A549 (cell line): ENCODE results near the gene CXCR5. TPM values are rescaled to one million over a fixed set of nuclear protein-coding genes. Genes with fewer than 3 reads are reported as not detected.

Source experiments
- ATAC-seq, 2 experiments: fragments of 200-7000 bp in 1 of 2; fragments of >200 bp in 1 of 2; cut with Nextera tagmentation in 1 of 2; cut with Tn5 transposase in 1 of 2; 3 replicates each; pipeline versions ENCODE4 v1.8.0 to v1.9.1; 2018 to 2020; ENCODE audit warnings: mild to moderate bottlenecking in 1 of 2, moderate library complexity in 1 of 2
- CTCF ChIA-PET: fragments of 300-600 bp; sonication (Branson Sonifier 250); formaldehyde crosslinking; extraction: SDS; loops from one replicate; lab custom pipeline; 2021; ENCODE audit warnings: antibody characterized with exemption, inconsistent platforms; lab: Yijun Ruan, JAX
- POLR2A ChIA-PET: fragments of 350-600 bp; formaldehyde crosslinking; extraction: SDS; loops from one replicate; lab custom pipeline; 2021; ENCODE audit warnings: antibody characterized with exemption, inconsistent platforms; lab: Yijun Ruan, JAX
- DNase-seq, 2 experiments: peaks; one replicate each; pipeline versions ENCODE4 v3.0.0 to v3.0.0-alpha.2; 2011 to 2016; ENCODE audit warnings: low read depth in 1 of 2, low spot score in 1 of 2
- FAIRE-seq: peaks from 2 replicates; lab custom pipeline; 2011; peaks lifted over from hg19 to GRCh38; lab: Jason Lieb, UNC
- H3K27ac ChIP-seq, 2 experiments: fragments of >200 bp; sonication (Bioruptor Twin); formaldehyde crosslinking; 3 replicates each; pipeline ENCODE4 v1.5.1; 2016 to 2017
- H3K4me1 ChIP-seq: fragments of >200 bp; sonication (Bioruptor Twin); formaldehyde crosslinking; 3 replicates; pipeline ENCODE4 v1.6.1; 2016
- H3K4me2 ChIP-seq: fragments of >200 bp; sonication (Bioruptor Twin); formaldehyde crosslinking; 3 replicates; pipeline ENCODE4 v1.6.1; 2016
- H3K4me3 ChIP-seq: fragments of >200 bp; sonication (Bioruptor Twin); formaldehyde crosslinking; 3 replicates; pipeline ENCODE4 v1.5.1; 2016
- H3K9me3 ChIP-seq: fragments of >200 bp; sonication (Bioruptor Twin); formaldehyde crosslinking; 3 replicates; pipeline ENCODE4 v1.6.1; 2016
- CBX8 ChIP-seq: fragments of 200-600 bp; sonication (generic); IDR thresholded peaks from 2 replicates; pipeline ENCODE4 v1.6.1; 2016
- CEBPB ChIP-seq, 2 experiments: fragments of >200 bp in 1 of 2; sonication (Bioruptor Twin) in 1 of 2; formaldehyde crosslinking in 1 of 2; IDR thresholded peaks; 2 replicates each; pipeline ENCODE4 v1.6.1; 2012 to 2016
- EHF ChIP-seq: fragments of 250-450 bp; sonication (Bioruptor Pico); IDR thresholded peaks from 2 replicates; pipeline ENCODE4 v1.5.0; 2020; ENCODE audit warnings: mild to moderate bottlenecking
- EHMT2 ChIP-seq: fragments of 200-600 bp; sonication (generic); IDR thresholded peaks from 2 replicates; pipeline ENCODE4 v1.6.1; 2016; ENCODE audit warnings: antibody characterized with exemption, low read depth, mild to moderate bottlenecking, moderate library complexity
- EP300 ChIP-seq, 2 experiments: fragments of >200 bp; sonication (Bioruptor Twin); formaldehyde crosslinking; IDR thresholded peaks; 2 replicates in 1 of 2; 3 replicates in 1 of 2; pipeline ENCODE4 v1.6.1; 2016 to 2017
- ESRRA ChIP-seq: fragments of 150-350 bp; IDR thresholded peaks from 2 replicates; pipeline ENCODE4 v1.6.1; 2014; ENCODE audit warnings: mild to moderate bottlenecking, low read length, borderline replicate concordance
- FOXS1 ChIP-seq: fragments of 250-450 bp; sonication (Bioruptor Pico); IDR thresholded peaks from 2 replicates; pipeline ENCODE4 v1.5.0; 2020; ENCODE audit warnings: mild to moderate bottlenecking, moderate library complexity
- GATA3 ChIP-seq: IDR thresholded peaks from 2 replicates; pipeline ENCODE4 v1.6.1; 2012; ENCODE audit warnings: borderline replicate concordance
- HDAC2 ChIP-seq: fragments of 200-600 bp; sonication (generic); IDR thresholded peaks from 2 replicates; pipeline ENCODE4 v1.6.1; 2016
- HOXB13 ChIP-seq: fragments of 250-450 bp; sonication (Bioruptor Pico); IDR thresholded peaks from 2 replicates; pipeline ENCODE4 v1.5.0; 2020; ENCODE audit warnings: low read depth, mild to moderate bottlenecking, moderate library complexity
- JUN ChIP-seq, 2 experiments: fragments of >200 bp; sonication (Bioruptor Twin); formaldehyde crosslinking; IDR thresholded peaks; 2 replicates in 1 of 2; 3 replicates in 1 of 2; pipeline ENCODE4 v1.6.1; 2016 to 2017
- JUNB ChIP-seq: fragments of >200 bp; sonication (Bioruptor Twin); formaldehyde crosslinking; IDR thresholded peaks from 2 replicates; pipeline ENCODE4 v1.6.1; 2016
- MAFK ChIP-seq: fragments of 450-650 bp; IDR thresholded peaks from 2 replicates; pipeline ENCODE4 v1.6.1; 2014; ENCODE audit not compliant: partially characterized antibody
- MAZ ChIP-seq: fragments of 150-350 bp; IDR thresholded peaks from 2 replicates; pipeline ENCODE4 v1.6.1; 2014; ENCODE audit warnings: antibody characterized with exemption, low read depth, low read length, borderline replicate concordance
- MYC ChIP-seq: IDR thresholded peaks from 2 replicates; pipeline ENCODE4 v1.6.1; 2012; ENCODE audit warnings: mild to moderate bottlenecking, inconsistent platforms, low read length, improper control_type of control experiment, borderline replicate concordance
- NFE2L2 ChIP-seq: fragments of 150-350 bp; conservative IDR thresholded peaks from 2 replicates; pipeline ENCODE4 v1.6.1; 2014; ENCODE audit warnings: low read length
- POLR2A ChIP-seq: IDR thresholded peaks from 2 replicates; pipeline ENCODE4 v1.6.1; 2012; ENCODE audit warnings: mild to moderate bottlenecking, low read length
- RAD21 ChIP-seq, 2 experiments: fragments of >200 bp in 1 of 2; sonication (Bioruptor Twin) in 1 of 2; formaldehyde crosslinking in 1 of 2; IDR thresholded peaks in 1 of 2; conservative IDR thresholded peaks in 1 of 2; 2 replicates in 1 of 2; 3 replicates in 1 of 2; pipeline ENCODE4 v1.6.1; 2012 to 2018; ENCODE audit warnings: inconsistent platforms in 1 of 2
- RARB ChIP-seq: fragments of 250-450 bp; sonication (Bioruptor Pico); IDR thresholded peaks from 2 replicates; pipeline ENCODE4 v1.8.0; 2021; ENCODE audit warnings: mild to moderate bottlenecking, moderate library complexity
- RCOR1 ChIP-seq: fragments of 150-350 bp; IDR thresholded peaks from 2 replicates; pipeline ENCODE4 v1.6.1; 2014; ENCODE audit warnings: antibody characterized with exemption, low read length, low read depth
- RFX5 ChIP-seq: fragments of 450-650 bp; IDR thresholded peaks from 2 replicates; pipeline ENCODE4 v1.7.1; 2014; ENCODE audit warnings: antibody characterized with exemption, mild to moderate bottlenecking, moderate library complexity
- RNF2 ChIP-seq: fragments of 200-600 bp; sonication (generic); IDR thresholded peaks from 2 replicates; pipeline ENCODE4 v1.6.1; 2016; ENCODE audit warnings: low read depth, mild to moderate bottlenecking, antibody characterized with exemption, moderate library complexity, borderline replicate concordance
- SMC3 ChIP-seq: fragments of >200 bp; sonication (Bioruptor Twin); formaldehyde crosslinking; IDR thresholded peaks from 3 replicates; pipeline ENCODE4 v1.6.1; 2018; ENCODE audit warnings: inconsistent platforms
- SREBF2 ChIP-seq: fragments of 450-650 bp; IDR thresholded peaks from 2 replicates; pipeline ENCODE4 v1.6.1; 2014; ENCODE audit warnings: mild to moderate bottlenecking, moderate library complexity
- TFCP2L1 ChIP-seq: fragments of 250-450 bp; sonication (Bioruptor Pico); IDR thresholded peaks from 2 replicates; pipeline ENCODE4 v1.5.0; 2021; ENCODE audit warnings: mild to moderate bottlenecking
- TP53 ChIP-seq: fragments of 250-450 bp; sonication (Bioruptor Pico); IDR thresholded peaks from 2 replicates; pipeline ENCODE4 v1.5.0; 2021; ENCODE audit warnings: mild to moderate bottlenecking, moderate library complexity
- ZNF302 ChIP-seq: fragments of 250-450 bp; sonication (Bioruptor Pico); IDR thresholded peaks from 2 replicates; pipeline ENCODE4 v1.9.0; 2021; ENCODE audit warnings: inconsistent platforms, mild to moderate bottlenecking, moderate library complexity
- ZSCAN20 ChIP-seq: fragments of 250-450 bp; sonication (Bioruptor Pico); IDR thresholded peaks from 2 replicates; pipeline ENCODE4 v1.8.0; 2022; ENCODE audit warnings: mild to moderate bottlenecking, moderate library complexity
- WGBS: methylation state at CpG from one replicate; pipeline ENCODE4 v1.1.6; 2017; ENCODE audit errors: missing lambda C conversion rate; 5-methylcytosine and 5-hydroxymethylcytosine counted together
- polyA plus RNA-seq, 4 experiments: library from polyadenylated mRNA; depleted of rRNA in 3 of 4; stranded (reverse); fragments of >200 nt; fragmentation: RNase III in 1 of 4; extraction: RNeasy Plus Mini Kit Qiagen cat#74134 plus additional on column Dnase treatment in 1 of 4; gene quantifications; 2 replicates in 3 of 4; 3 replicates in 1 of 4; pipeline ENCODE4 v1.2.3, GENCODE V29; 2011 to 2017
- TF ChIP-seq, protein P1 (sequence below): fragments of >200 bp; sonication (Bioruptor Twin); formaldehyde crosslinking; IDR thresholded peaks from 3 replicates; pipeline ENCODE4 v1.5.1; 2016
- TF ChIP-seq, protein P2 (sequence below): fragments of >200 bp; sonication (Bioruptor Twin); formaldehyde crosslinking; IDR thresholded peaks from 3 replicates; pipeline ENCODE4 v1.6.1; 2016
- TF ChIP-seq, protein P3 (sequence below): fragments of 200-600 bp; sonication (generic); IDR thresholded peaks from 2 replicates; pipeline ENCODE4 v1.6.1; 2016; ENCODE audit warnings: antibody characterized with exemption, mild to moderate bottlenecking, moderate library complexity
- TF ChIP-seq, protein P4 (sequence below): IDR thresholded peaks from 2 replicates; pipeline ENCODE4 v1.6.1; 2012

Gene CXCR5
- polyA plus RNA-seq, 2 of the 4 experiments (the other 2 are of a cell fraction), result 0.04 TPM; not detected in 1

DNA sequence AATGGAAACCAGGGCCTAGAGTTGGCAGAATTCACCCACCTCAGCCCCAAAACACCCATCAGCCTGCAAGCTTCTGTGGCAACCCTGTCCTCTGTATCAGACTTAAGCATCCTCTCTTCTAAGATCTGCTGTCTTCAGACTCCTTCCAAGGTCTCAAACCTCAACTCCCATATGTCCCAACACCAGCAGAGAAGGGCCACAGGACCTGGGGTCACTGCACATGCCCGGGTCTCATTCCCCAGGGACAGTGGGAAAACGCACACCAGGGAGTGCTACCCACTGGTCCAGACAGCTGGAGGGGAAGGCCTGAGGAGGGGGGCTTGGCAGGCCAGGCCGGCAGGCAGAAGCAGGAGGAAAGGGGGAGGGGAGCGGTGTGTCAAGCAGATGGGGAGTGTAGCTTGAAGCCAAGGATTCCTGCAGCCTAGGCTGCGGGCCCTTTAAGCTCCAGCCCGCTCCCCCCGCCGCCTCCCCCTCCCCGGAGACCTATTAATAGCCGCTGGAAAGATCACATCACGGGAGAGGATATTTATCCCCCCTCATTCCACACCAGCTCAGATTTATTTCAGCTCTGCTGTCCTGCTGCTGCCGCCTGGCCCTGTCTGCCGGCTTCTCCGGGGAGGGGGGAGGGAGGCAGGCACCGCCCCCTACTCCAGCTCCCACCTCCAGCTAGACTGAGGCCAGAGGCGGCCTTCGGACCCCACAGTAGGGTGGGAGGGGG, 25.4 kb downstream of the CXCR5 start:
- ATAC-seq (peak; percentile 1 to 9; a peak in 3 of 6 replicates), FAIRE-seq (no peak), DNase-seq (peak in 1 of 2 experiments; percentile 84)
- TF ChIP-seq, protein P1, sequence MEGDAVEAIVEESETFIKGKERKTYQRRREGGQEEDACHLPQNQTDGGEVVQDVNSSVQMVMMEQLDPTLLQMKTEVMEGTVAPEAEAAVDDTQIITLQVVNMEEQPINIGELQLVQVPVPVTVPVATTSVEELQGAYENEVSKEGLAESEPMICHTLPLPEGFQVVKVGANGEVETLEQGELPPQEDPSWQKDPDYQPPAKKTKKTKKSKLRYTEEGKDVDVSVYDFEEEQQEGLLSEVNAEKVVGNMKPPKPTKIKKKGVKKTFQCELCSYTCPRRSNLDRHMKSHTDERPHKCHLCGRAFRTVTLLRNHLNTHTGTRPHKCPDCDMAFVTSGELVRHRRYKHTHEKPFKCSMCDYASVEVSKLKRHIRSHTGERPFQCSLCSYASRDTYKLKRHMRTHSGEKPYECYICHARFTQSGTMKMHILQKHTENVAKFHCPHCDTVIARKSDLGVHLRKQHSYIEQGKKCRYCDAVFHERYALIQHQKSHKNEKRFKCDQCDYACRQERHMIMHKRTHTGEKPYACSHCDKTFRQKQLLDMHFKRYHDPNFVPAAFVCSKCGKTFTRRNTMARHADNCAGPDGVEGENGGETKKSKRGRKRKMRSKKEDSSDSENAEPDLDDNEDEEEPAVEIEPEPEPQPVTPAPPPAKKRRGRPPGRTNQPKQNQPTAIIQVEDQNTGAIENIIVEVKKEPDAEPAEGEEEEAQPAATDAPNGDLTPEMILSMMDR, result no peak
- TF ChIP-seq, protein P2, sequence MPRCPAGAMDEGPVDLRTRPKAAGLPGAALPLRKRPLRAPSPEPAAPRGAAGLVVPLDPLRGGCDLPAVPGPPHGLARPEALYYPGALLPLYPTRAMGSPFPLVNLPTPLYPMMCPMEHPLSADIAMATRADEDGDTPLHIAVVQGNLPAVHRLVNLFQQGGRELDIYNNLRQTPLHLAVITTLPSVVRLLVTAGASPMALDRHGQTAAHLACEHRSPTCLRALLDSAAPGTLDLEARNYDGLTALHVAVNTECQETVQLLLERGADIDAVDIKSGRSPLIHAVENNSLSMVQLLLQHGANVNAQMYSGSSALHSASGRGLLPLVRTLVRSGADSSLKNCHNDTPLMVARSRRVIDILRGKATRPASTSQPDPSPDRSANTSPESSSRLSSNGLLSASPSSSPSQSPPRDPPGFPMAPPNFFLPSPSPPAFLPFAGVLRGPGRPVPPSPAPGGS, result 0 out of 3 replicates have a peak, but pooled peaks have one; percentile 47
- peak; percentile 59 to 79 for TF ChIP-seq JUN (IDR thresholded peaks at IDR 0.05)
- TF ChIP-seq HOXB13 (CRISPR knock-in tag), result peak; percentile 25; the same call in 1 of the 2 replicates
- no peak for TF ChIP-seq EHF (CRISPR knock-in tag)
- no peak for TF ChIP-seq ESRRA
- TF ChIP-seq, protein P3, sequence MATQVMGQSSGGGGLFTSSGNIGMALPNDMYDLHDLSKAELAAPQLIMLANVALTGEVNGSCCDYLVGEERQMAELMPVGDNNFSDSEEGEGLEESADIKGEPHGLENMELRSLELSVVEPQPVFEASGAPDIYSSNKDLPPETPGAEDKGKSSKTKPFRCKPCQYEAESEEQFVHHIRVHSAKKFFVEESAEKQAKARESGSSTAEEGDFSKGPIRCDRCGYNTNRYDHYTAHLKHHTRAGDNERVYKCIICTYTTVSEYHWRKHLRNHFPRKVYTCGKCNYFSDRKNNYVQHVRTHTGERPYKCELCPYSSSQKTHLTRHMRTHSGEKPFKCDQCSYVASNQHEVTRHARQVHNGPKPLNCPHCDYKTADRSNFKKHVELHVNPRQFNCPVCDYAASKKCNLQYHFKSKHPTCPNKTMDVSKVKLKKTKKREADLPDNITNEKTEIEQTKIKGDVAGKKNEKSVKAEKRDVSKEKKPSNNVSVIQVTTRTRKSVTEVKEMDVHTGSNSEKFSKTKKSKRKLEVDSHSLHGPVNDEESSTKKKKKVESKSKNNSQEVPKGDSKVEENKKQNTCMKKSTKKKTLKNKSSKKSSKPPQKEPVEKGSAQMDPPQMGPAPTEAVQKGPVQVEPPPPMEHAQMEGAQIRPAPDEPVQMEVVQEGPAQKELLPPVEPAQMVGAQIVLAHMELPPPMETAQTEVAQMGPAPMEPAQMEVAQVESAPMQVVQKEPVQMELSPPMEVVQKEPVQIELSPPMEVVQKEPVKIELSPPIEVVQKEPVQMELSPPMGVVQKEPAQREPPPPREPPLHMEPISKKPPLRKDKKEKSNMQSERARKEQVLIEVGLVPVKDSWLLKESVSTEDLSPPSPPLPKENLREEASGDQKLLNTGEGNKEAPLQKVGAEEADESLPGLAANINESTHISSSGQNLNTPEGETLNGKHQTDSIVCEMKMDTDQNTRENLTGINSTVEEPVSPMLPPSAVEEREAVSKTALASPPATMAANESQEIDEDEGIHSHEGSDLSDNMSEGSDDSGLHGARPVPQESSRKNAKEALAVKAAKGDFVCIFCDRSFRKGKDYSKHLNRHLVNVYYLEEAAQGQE, result no peak
- TF ChIP-seq JUNB, result no peak
- no peak for TF ChIP-seq TFCP2L1 (CRISPR knock-in tag)
- no peak for TF ChIP-seq GATA3
- no peak for TF ChIP-seq MAFK
- no peak for TF ChIP-seq ZSCAN20 (CRISPR knock-in tag)
- no peak for TF ChIP-seq HDAC2
- no peak for TF ChIP-seq RCOR1
- TF ChIP-seq EHMT2, result no peak
- no peak for TF ChIP-seq MYC
- no peak for TF ChIP-seq CBX8
- TF ChIP-seq NFE2L2, result no peak
- TF ChIP-seq RNF2, result no peak
- TF ChIP-seq SMC3, result peak; percentile 18; the same call in 1 of the 3 replicates
- peak in 1 of 2 experiments; percentile 31; a peak in 1 of 5 replicates for TF ChIP-seq EP300 (IDR thresholded peaks at IDR 0.05)
- TF ChIP-seq RARB (CRISPR knock-in tag), result no peak
- TF ChIP-seq TP53, result no peak
- TF ChIP-seq CEBPB (IDR thresholded peaks at IDR 0.05), result no peak
- TF ChIP-seq, protein P4, sequence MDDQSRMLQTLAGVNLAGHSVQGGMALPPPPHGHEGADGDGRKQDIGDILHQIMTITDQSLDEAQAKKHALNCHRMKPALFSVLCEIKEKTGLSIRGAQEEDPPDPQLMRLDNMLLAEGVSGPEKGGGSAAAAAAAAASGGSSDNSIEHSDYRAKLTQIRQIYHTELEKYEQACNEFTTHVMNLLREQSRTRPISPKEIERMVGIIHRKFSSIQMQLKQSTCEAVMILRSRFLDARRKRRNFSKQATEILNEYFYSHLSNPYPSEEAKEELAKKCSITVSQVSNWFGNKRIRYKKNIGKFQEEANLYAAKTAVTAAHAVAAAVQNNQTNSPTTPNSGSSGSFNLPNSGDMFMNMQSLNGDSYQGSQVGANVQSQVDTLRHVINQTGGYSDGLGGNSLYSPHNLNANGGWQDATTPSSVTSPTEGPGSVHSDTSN, result no peak
- 0 out of 5 replicates have a peak, but pooled peaks of 1 of the 2 experiments have one; percentile 18 for TF ChIP-seq RAD21 (conservative IDR thresholded peaks at IDR 0.05 in 1 of 2, IDR thresholded peaks at IDR 0.05 in 1 of 2)
- TF ChIP-seq MAZ, result no peak; the same call in 1 of the 2 replicates
- TF ChIP-seq ZNF302 (CRISPR knock-in tag), result no peak
- TF ChIP-seq SREBF2, result no peak
- TF ChIP-seq FOXS1 (CRISPR knock-in tag), result no peak
- peak; percentile 32; the same call in 1 of the 2 replicates for TF ChIP-seq POLR2A
- TF ChIP-seq RFX5, result no peak
- WGBS, result 0% methylated on average over 12 of the region's 17 CpGs
- peaks cover 77% of the 10 kb centered on the region for H3K4me1 ChIP-seq
- H3K9me3 ChIP-seq, result no peaks in the 10 kb centered on the region
- H3K4me2 ChIP-seq, result peak overlapping the region; percentile 100
- H3K27ac ChIP-seq, result peak overlapping the region; percentile 98 to 100
- CTCF ChIA-PET, result interaction anchor here (1.6 to 2.3 kb wide), 4 partner anchors 13 to 219 kb away, joined by 5 to 9 read pairs (median 6); partner anchors contain the start of gene DDX6
- peak overlapping the region; percentile 52 for H3K4me3 ChIP-seq
- POLR2A ChIA-PET, result interaction anchor here (0.6 to 5.7 kb wide), 5 partner anchors 17 to 135 kb away, joined by 3 to 53 read pairs (median 6); partner anchors contain the start of gene BCL9L
